ENCODE results near the gene NTM. TPM values are rescaled to one million over a fixed set of nuclear protein-coding genes. Genes with fewer than 3 reads are reported as not detected.

Gene NTM
- total RNA-seq, 1 donor from 2014 or later: 11.2 TPM

DNA sequence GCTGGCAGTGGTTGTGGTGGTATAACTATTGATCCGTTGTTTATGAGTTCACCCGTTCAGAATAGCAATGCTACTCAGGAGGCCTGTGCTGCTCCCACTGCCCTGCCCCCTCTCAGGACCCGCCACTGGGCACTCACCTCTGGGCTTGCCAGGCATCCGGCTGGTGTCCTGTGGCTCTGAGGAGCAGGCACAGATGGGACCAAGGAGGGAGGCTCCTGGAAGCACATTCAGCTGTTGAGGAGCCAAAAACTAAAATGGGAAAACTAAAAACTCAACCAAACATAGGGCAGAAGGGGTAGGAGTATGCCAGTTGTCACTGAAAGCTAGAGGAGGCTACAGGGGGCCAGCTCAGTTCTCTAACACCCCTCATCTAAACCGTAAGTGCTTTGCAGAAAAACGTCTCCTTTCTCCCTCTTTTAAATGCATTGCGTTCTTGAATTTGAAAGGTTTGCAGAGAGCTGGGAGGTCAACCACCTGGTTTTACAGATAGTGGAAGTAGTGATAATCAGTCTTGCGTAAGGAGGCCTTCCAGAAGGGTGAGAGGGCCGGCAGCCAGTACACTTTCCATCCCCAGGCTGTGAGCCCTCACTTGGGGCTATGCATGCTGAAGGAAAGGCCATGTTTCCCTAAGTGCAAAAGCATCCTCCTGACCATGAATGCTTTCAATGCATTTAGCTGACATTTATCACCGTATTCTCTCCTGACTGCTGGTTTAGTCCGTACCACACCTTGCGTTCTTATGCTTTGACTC, 547.4 kb downstream of the NTM start:
- no peak for DNase-seq (ENCODE audit: low spot score)

DNA sequence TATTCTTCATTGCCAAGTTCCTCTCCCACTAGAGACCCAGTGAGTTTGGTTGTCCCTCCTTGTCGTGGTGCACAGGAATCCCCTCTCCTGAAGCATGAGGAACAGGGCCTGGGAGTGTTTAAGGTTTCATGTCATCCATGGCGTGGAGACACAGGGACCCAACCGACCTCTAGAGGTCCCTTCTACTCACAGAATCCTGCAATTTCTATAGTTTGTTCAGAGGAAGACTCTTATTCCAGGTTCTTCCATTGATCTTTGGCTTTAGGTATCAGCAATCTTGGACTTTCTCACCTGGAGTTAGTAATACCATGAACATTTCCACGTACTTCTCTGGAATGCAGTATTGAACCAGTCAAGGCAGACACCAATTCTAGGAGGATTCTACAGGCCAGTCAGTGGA, 548.2 kb downstream of the NTM start:
- DNase-seq (ENCODE audit: low spot score): no peak

DNA sequence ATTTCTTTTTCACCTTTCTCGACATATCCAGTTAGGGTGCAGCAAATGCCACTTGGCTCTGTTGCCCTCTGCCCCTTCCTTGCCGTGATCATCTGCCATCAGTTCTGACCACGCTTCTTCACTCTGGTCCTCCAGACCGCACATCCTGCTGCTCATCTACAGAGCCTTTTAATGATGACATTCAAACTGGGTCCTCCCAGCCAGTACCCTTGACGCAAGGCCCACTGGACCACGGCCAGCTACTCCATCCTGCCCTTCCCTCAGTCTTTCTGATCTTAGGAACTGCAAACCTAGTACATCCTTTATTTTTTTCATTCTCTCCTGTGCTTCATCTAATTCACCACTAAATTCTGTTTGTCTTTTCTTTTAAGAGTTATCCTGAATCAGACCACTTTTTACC, 551.8 kb downstream of the NTM start:
- DNase-seq (ENCODE audit: low spot score): no peak

DNA sequence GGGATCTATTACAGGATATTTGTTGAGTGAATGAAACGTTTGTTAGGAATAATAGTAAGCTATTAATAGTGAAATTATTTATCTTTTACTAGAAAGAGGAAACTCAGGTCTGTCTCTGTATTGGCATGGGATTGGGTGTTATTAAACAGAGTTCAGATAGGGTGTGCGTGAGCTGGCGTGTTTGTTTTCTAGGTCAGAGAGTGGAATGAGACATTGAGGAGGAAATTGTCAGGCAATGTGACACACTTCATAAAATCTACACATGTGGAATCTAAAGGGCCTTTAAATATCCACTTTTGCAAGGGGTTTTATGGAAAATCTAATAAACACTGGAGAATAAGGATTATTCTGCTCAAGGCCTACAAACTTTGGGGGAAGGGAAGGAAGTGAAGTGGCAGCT, 552.9 kb downstream of the NTM start:
- DNase-seq (ENCODE audit: low spot score): no peak

DNA sequence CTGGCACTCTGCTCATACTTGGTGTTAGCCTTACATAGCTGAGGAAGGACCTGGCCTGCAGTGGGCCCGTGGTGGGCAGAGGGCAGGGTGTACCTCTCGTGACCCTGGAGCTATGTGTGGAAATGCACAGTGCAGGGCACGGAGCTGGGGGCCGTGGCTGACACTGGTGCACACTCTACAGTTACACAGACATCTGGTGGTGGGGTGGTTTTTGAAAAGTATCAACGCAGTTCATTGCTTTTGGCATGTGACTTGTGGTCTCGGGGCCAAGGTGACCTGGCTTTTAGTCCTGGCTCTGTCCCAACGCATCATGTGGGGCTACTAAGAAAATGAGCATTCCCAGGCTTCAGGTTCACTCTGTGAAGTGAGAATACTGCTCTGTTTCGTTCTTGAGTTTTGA, 553.6 kb downstream of the NTM start:
- DNase-seq (ENCODE audit: low spot score): no peak

DNA sequence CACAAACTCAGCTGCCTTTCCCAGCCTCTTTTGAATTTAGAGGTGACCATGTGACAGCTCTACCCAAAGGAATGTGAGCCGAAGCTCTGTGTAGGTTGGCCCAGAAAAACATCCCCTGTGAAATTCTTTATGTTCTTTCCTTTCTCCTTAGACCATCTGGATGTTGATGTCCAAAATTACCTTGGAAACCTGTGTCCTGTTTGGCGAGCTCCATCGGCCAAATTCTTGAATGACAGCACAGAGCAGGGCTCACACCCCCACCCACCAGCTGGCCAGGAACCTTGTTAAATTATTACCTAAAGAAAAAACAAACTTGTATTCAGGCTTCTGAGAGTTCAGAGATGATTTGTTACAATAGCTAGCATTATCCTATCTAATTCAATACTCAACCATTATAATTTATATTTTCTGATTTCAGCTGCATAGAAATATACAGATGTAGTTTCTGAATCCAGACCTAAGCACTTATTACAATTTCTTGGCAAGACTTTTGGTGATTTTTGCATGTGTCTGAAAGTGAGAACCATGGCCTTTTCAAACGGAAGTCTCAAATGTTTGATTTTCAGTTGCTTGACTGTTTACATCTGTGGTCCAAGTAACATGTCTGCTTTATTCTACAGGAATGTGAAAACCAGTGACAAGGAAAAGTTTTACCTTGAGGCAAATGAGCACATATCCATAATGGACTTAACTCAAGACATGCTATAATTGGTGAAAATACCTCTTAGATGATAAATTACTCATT, 554.2 kb downstream of the NTM start:
- no peak for DNase-seq (ENCODE audit: low spot score)

DNA sequence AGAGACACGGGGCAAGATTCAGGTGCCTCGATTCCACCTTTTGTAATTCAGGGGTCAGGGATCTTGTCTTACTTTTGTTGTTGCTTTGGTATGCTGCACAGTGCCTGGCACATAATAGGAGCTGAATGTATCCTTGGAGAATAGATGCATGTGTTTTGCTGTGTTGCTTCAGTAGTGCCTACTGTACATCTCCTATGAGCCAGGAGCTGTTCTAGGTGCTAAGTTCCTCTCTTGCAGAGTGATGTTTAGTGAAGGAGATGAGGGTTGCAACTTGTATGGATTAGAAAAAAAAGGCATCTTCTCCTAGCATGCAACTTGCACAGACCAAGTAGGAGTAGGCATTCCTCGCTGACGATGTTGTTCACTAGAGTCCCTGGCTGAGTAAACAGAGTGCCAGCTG, 555.4 kb downstream of the NTM start:
- DNase-seq (ENCODE audit: low spot score): no peak

DNA sequence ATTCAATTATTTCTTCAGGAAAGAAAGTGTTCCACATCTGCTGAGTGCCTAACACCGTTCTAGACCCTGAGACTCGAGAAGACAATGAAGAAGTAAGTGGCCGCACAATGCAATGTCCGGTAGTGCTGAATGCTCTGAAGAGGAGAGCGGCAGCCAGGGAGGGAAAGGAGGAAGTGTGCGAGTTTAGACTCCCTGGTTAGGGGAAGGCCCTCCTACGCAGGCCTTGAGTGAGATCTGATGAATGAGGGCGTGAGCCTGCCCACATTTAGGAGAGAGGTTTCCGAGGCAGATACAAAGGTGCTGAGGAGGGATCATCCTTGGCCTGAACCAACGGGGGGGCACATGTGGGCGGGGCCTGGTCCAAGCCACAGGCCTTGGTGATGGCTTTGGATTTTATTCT, 558.6 kb downstream of the NTM start:
- no peak for DNase-seq (ENCODE audit: low spot score)

DNA sequence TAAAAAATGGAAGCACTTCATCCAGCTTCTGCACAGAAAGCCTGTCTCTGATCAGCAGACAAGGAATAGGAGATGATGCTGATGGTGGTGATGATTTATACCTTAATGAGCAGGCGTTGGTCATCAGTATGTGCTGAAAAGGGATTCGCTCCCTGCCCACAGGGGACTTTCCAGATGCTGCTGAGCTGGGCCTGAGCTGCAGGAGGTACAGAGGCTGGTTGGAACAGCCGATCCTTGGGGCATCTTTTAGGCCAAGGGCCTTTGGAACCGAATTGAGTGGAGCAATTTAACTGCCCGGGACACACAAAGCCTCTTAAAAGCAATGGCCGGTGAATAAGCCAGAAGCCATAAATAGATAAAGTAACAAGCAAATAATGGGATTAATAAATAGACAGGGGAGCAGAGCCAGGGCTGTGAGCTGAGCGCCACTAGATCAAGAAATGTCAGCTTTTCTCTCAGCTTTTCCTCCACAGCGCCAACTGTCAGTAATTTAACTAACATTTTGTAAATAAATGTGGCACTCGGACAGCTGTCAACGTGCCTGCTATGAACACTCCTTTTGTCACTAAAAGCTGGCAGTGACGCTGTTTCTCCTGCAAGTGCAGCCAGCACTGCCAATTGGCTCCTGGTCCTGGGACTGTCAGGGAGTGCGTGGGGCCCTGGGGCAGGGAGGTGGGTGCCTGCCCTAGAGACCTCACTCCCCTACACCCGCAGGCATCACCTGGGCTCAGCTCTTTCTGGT, 562.3 kb downstream of the NTM start:
- DNase-seq (ENCODE audit: low spot score): no peak

DNA sequence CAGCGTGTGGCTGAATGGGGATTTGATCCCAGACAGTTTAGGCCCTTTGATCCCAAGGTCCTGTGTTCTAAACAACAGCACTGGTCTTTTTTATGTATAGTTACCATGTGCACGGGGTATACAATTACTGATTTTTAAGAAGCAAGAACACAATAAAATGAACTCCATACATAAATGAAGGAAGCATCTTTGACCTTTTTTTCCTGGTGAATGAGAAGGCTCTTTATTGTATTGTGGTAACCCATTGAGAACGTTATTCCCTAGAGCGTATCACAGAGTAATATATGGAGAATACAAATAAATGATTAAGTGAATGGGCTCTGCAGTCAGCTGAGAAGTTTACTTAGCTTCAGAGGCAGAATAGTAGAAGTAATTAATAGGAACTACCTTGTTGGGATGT, 563.6 kb downstream of the NTM start:
- no peak for DNase-seq (ENCODE audit: low spot score)

DNA sequence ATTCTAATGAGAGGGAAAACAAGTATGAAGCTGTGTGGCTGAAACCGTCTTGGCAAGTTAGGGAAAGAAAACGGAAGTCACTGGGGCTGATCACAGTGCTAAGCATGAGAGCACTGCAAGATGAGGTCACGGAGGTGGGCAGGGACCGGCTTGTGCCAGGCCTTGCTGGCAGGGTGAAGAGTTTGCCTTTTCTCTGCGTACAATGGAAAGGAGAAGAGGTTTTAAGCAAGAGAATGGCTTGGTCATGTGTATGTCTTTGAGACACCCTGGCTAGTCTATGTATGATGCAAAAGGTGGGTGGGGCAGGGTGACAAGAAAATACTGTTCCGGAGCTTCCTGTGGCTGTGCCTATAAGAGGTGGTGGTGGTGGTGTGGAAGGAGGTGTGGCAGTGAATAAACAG, 567.9 kb downstream of the NTM start:
- DNase-seq (ENCODE audit: low spot score): no peak

DNA sequence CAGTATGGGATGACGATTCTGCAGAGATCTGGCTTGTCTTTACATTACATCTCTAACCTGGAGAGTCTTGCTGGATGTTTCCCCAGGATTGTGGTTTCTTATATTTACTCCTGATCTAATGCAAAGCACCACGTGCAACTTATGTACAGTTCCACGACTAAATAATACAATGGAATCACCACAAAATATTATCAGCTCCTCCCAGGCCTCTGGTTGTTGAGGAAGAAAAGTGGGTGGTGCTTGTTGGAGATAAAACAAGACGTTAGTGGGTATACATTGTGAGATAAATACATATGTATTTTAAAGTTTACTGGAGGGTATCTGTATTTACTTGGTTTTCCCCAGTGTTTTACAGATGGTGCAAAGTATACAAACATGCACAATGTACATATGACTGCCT, 569.7 kb downstream of the NTM start:
- DNase-seq (ENCODE audit: low spot score): no peak

DNA sequence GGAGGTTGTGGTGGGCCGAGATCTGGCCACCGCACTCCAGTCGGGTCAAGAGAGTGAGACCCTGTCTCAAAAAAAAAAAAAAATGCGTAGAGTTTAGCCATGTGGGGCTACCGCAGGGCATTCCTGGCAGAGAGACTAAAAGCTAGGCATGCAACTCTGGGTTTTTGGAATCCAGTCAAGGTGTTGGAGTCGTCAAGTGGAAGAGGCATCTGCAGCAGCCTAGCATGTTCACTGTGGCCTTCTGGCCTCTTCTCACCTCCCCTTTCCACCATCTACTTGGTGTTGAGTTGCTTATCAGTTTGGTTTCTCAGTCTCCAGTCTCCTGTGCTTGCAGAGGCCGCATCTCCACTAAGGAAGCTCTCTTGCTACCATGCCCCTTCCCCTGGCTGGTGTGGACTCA, 572.5 kb downstream of the NTM start:
- DNase-seq (ENCODE audit: low spot score): no peak

DNA sequence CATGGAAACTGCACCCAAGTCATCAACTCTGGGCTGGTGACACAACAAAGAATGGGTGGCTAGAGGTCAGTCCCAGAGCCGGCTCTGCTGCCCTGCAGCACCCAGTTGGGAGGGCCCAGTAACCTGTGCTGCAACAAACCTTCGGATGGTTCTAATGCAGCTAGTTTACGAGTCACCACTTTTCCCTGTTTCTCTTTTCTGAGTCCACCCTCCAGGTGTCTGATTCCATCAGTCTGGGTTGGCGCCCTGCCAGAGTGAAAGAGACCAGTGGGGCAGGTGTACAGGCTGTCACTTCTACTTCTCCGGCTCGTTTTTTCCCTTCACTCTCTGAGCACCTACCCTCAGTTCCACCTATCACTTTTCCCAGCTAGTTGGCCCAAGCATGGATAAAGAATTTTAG, 572.9 kb downstream of the NTM start:
- DNase-seq (ENCODE audit: low spot score): no peak

DNA sequence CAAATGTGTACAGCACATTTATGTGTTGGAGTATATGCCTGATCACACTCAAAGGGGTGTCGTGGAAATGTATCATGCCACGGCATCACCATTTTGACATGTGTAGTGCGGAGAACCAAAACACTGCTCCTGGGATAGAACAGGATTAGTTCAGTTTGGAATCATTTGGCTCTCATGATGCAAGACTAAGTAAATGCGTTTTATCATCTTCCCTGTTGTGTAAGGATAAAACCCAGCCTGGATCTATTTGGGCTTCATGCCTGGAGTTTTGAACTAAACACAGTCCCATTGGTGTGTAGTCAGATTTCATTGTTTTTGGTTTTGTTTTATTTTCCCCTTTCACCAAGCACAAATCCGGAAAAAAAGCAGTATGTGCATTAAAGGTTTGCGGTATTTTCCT, 574.3 kb downstream of the NTM start:
- DNase-seq (ENCODE audit: low spot score): no peak

DNA sequence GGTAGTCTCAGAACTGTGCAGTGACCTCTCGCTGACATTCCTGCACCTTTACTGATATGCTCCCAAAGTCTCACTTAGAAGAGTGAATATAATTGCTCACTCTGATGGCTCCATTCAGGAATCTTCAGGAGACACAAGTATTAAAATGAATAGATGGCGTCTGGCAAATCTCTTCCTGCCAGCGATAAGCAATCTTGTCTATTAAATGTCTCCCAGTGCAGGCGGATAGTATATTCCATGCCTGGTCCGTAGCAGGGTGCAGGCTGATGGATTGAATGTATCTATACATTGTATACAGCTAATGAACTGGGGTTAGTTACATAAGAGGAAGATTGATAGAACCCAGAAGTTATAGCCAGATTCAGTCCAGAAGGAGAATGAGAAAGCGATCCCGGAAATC, 575.3 kb downstream of the NTM start:
- DNase-seq (ENCODE audit: low spot score): no peak

DNA sequence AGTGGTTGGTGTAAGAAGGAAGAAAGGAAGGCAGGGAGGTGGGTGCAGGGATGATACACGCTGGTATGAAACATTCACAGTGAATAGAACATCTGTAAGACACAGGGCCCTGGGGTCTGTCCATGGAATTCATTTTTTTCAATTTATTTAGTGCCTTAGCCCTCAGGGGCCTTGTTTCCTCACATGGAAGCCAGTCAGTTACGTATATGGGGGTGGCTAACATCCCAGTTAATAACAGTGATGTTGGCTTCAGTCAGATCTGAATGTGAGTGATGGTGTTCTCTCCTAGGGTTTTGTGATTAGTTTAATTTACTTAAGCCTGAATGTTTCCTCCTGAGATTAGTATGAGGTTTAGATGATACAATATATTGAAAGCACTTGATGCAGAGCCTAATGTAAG, 577.1 kb downstream of the NTM start:
- no peak for DNase-seq (ENCODE audit: low spot score)

DNA sequence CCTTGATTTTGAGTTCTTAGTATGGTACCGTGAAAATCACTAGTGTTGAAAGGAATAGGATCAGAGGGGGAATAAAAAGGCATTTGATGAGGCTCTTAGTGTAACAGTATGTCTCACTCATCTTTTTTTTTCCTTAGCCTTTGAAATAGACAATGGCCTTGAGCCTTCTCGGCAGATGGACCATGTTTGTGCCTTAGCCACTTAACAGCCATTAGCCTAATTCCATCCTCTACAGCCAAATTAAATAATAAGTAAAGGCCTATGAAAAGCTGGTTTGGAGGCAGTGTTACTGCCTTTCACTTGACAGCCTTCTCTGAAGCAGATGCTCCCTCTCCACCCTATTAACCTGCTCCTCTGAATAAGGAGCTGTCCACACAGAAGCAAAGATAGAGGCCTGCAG, 580.7 kb downstream of the NTM start:
- no peak for DNase-seq (ENCODE audit: low spot score)

DNA sequence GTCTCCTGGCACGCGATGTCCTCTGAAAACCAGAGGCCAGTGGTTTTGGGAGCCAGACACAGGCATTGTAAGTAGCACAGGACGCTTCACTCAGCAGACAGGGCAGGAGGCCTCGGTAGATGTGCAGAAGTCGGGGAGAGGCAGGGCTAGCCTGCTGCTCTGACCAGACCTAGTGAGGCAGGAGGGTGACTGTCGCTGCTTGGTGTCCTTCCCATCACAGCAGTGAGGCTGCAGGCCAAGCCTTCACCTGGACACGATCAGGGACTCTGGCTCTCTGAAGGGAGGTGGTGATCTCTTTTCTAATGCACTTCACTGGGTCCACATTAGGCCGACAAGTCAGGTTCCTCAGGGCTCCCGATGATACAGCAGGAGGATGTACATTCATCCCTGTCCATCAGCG, 583.7 kb downstream of the NTM start:
- no peak for DNase-seq (ENCODE audit: low spot score)

DNA sequence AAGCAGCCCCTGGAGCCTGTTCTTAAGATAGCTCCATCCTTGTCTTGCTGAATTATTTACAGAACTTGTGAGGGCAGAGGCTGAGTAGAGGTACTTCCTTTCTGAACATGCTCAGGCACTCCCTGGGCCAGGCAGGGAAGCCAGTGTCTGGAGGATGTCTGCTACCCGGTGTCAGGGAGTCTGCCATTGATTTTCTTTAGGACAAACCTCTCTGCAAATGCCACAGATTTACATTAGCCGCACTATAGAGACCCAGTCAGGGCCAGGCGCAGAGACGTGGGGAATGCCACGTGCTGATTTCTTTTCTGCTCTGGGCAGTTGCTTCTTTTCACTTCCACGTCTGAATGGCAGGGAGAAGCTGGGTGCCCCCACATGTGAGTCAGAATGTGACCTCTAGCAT, 585.5 kb downstream of the NTM start:
- DNase-seq (ENCODE audit: low spot score): no peak

DNA sequence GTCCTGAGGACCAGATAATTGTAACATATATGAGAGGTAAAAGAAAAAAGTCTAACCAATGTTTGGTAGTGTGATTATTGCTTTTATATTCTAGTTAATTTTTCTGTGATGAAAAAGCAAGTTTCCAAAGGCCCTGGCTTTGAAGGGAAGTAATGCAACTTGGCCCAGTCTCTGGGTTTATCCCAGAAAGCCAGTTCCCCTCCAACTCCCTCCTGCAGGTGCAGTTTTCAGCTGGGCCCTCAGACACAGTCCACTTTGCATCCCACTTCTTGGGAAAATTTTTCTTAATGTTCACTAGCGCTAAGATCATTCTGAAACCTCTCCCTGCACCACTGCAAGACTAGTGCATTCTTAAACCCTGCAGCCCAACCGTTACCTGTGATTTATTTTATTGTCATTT, 586.8 kb downstream of the NTM start:
- DNase-seq (ENCODE audit: low spot score): no peak

DNA sequence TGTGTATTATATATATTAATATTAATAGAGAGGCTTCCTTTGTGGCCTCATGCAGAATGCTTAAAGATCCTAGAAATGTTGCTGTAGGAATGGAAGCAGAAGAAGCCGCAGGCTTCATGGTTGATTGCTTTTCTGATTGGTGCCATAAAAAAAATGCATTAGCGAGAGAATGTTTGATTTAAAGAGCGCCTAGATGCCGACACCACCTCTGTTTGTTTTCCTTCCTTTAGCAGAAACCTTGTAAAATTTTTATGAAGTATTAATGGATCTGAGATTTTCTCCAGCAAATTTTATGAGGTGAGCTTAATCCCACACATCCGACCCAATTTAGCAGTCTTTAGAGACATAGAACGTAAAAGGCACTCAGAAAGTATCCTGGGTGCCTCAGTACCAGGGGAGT, 587.5 kb downstream of the NTM start:
- DNase-seq (ENCODE audit: low spot score): no peak

DNA sequence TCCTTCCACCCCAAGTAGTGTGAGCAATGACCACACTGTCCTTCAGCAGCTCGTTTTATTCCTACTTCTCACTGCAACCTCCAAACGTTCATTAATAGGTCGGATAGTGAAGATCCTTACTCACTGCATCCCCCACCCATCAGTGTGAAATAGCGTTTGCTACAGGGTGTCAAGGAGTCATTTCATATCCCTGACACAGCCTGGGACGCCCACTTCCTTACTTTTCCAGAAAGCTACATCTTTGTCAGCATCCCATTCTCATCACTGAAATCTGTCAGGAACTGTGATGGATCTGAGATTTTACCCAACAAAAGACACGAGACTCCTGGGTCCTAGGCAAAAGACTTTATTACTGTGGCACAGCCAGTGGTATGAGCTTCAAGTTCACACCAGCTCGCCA, 592.4 kb downstream of the NTM start:
- no peak for DNase-seq (ENCODE audit: low spot score)
